GM21737 (cell line): ENCODE results near the gene TRMT1.
A peak's percentile ranks its signal among the peaks of the same experiment; 100 is the strongest.
"Not testable (repeated sequence)": the region's sequence is repeated elsewhere in the genome, so short reads cannot be mapped to it uniquely, and the experiment has no call there.

Experiments
- ATAC-seq: cut with Tn5 transposase; IDR thresholded peaks from one replicate; pipeline ENCODE4 v1.9.1; 2021; ENCODE audit warnings: mild to moderate bottlenecking, moderate library complexity; ENCODE audit not compliant: unreplicated experiment

Gene TRMT1

GRCh38 chr19:13116282-13117175, at the start of gene TRMT1:
TRMT1 (minus strand) TSS chr19:13116740; CDS start chr19:13116399, 341 bp downstream.
- peak; percentile 47 for ATAC-seq

GRCh38 chr19:13166151-13166550, 49.6 kb upstream of the TRMT1 start:
- not testable (repeated sequence) for ATAC-seq

- ATAC-seq: no peak
These were observed 48.8 kb upstream of the TRMT1 start for GRCh38 chr19:13165162-13165997.

- ATAC-seq: no peak
These were observed 48.0 kb upstream of the TRMT1 start for GRCh38 chr19:13164343-13165161.

GRCh38 chr19:13163609-13164342, 47.2 kb upstream of the TRMT1 start:
- no peak for ATAC-seq

- peak; percentile 36 for ATAC-seq
These were observed 46.4 kb upstream of the TRMT1 start for GRCh38 chr19:13162724-13163608.

- ATAC-seq: no peak
These were observed 44.0 kb upstream of the TRMT1 start for GRCh38 chr19:13160557-13160956.

- ATAC-seq: no peak
These were observed 43.2 kb upstream of the TRMT1 start for GRCh38 chr19:13159713-13160112.

GRCh38 chr19:13155472-13156359, 39.2 kb upstream of the TRMT1 start:
- ATAC-seq: no peak

- no peak for ATAC-seq
These were observed 38.5 kb upstream of the TRMT1 start for GRCh38 chr19:13154911-13155471.

GRCh38 chr19:13154241-13154778, 37.8 kb upstream of the TRMT1 start:
- no peak for ATAC-seq

GRCh38 chr19:13153569-13154240, 37.2 kb upstream of the TRMT1 start:
- no peak for ATAC-seq

- ATAC-seq: peak; percentile 20
These were observed 36.5 kb upstream of the TRMT1 start for GRCh38 chr19:13152974-13153568.

GRCh38 chr19:13152356-13152973, 35.9 kb upstream of the TRMT1 start:
- ATAC-seq: peak; percentile 7

GRCh38 chr19:13151605-13152355, 35.2 kb upstream of the TRMT1 start:
- peak; percentile 30 for ATAC-seq
